Measurements from ENCODE around the gene MFSD1.
"Not testable (repeated sequence)": the region's sequence is repeated elsewhere in the genome, so short reads cannot be mapped to it uniquely, and the experiment has no call there.

The MFSD1 gene

DNA sequence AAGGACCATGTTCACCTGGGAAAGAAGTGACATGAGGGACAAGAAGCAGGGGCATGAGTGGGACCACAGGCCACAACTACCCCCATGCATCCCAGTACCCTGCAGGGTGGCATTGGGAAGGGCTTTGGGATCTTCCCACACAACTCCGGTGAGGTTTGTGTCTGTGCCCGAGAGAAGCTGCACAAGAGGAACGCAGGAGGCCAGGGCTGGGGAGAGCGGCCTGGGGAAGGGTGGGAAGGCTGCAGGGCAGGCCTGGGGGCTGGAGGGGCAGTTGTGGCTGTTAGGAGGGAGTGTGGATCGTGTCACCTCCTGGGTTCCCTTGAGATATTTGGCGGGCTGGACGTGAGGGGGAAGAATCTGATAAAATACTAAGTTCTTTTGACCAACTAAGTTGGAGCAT, 25.3 kb upstream of the MFSD1 start:
- no peak for DNase-seq (ENCODE audit: low read depth)

DNA sequence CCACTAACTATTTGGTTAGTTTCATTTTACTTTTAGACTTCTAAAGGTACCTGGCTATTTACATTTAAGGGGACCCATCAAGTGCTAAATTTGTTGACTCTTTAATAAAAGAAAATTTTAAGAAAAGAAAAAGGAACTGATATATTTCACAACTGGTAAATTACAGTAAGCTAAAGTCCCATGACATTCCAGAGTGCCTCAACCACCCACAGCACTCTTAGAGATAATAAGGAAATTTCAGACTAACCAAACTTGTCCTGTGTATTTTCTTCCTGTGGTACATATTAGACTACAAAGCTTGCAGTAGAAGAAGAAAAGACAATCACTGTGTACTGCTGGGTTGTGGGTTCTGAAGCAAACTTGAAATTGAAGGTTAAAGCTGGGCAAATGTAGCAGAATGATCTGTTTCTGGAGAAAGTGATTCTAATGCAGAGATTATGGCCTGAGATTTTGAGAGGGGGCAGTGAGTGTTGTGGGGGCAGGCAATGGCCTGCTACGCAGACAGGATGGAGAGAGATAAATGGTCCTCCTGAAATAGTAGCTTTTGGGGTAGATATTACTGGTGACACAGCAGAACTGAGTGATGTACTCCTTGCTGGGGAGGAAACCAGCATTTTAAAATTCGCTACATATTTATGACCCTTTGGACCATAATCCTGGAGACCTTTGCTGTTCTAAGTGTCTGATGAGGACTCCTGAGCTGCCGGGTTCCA, 24.5 kb upstream of the MFSD1 start:
- no peak for DNase-seq (ENCODE audit: low read depth)

DNA sequence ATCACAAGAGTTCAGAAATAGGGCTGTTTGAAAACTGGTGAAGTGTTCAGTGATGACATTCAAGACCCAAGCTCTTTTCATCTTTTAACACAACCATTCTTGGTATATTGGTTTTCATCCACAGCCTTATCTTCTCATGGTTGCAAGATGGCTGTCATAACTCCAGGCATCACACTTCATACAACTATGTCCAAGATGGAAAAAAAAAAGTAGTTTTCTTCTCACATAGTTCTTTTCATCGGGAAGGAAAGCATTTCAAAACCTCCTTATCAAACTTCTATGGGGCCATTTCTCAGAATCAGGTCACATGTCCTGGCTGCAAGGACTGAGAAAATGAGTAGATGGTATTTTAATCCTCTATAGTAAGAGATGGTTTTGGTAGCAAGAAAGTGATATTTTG, 21.1 kb upstream of the MFSD1 start:
- no peak for DNase-seq (ENCODE audit: low read depth)

DNA sequence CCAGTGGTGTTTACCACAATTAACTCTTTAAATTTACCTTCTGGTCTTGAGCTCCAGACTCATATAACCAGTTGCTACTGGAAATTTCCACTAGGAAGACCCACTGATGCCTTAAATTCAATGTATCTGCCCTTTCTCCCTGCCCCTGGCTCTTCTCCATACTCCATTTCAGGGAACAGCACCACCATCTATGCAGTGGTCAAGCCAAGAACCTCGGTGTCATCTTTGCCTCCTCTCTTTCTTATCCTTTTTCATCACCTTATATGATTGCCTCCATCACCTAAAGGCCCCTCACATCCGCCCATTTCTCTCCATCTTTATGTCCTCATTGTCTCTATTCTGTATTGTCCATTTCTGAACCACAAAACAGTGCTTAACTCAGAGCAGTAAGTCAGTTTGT, 20.7 kb upstream of the MFSD1 start:
- DNase-seq (ENCODE audit: low read depth) = no peak

DNA sequence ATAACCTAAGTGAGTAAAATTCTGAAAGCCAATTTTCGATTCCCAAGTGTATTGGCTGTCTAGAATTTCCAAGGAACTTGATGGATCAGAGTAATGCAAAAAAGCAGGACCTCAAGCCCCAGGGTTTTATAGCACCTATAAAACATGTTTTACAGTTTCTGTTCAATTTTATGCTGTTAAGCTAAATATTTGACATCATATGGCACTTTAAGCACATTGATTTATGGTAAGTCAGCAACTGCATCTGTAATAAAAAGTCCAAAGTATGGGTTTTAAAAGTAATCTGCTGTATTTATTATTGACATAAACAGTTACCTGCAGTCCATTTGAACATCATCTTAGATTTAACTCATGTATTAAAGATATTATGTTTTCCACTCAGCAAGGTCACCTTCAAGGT, 20.0 kb upstream of the MFSD1 start:
- DNase-seq (ENCODE audit: low read depth) = no peak

DNA sequence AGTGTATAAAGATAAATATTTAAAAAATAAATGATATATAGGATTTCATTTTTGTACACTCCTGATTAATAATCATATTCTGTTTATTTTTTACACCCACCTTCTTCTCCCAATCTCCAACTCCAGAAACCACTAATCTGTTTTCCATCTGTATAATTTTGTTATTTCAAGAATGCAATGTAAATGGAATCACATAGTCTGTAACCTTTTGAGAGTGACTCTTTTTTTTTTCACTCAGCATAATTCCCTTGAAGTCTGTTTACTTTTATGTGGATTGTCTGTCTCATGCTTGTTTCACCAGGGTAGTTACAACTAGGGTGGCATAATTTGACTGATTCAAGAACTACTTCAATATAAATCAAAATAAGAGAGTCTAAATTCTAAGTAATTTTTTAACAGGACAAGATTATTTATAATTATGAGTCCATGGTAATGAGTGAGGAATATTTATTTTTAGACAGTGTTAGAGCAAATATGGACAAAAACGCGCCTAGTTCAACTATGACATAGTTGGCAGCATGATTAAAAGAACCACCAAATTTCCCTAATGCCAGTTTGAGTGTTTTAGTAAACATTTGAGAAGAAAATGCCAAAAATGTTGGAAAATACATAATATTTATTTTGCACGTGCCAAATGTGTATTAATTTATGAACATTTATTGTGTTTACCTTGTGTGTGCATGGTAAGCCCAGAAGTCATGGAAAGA, 19.4 kb upstream of the MFSD1 start:
- no peak for DNase-seq (ENCODE audit: low read depth)

DNA sequence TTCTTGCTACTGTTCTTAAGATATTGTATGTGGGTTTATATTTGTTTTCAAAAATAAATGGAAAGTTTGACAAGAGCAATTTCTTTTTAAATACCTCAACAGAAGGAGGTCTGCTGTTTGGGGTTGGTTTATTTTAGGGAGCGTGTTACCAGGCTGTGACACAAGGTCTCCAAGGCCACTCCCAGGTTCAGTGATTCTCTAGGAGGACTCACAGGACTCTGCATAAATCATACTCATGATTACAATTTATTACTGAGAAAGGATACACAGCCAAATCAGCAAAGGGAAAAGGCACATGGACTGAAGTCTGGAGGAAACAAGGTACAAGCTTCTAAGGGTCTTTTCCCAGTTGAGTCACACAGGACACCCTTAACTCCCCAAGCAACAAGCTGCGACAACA, 18.8 kb upstream of the MFSD1 start:
- DNase-seq (ENCODE audit: low read depth) = no peak

DNA sequence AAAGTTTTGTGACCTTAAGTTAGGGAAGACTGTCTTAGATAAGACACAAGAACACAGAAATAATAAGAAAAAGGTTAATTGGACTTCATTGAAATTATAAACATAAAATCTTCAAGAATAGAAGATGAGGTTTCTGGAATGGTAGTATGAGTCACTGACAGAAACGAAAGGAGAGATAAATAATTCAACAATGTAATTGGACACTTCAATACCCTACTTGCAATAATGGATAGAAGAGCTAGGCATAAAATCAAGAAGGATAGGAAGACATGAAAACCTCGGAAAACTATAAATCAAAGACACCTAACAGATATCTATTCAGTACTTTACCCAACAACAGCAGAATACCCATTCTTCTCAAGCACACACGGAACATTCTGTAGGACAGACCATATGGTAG, 15.9 kb upstream of the MFSD1 start:
- no peak for DNase-seq (ENCODE audit: low read depth)

DNA sequence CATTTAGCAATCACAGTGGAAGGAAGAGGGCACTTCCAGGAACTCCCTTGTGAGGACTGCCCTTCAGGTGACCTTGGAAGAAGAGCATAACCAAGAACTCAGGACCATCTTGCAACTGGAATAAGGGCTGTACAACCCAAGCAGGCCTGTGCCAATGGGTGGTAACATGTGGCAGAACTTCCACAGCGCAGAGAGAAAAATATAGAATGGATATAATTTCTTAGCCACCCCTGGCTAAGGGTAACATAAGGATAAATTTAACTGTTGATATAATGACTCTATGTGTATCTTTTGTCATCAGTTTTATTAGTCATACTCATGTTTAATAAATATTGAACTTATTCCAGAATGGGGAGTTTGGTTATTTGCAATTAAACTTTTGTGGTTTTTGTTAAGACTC, 13.4 kb upstream of the MFSD1 start:
- no peak for DNase-seq (ENCODE audit: low read depth)

DNA sequence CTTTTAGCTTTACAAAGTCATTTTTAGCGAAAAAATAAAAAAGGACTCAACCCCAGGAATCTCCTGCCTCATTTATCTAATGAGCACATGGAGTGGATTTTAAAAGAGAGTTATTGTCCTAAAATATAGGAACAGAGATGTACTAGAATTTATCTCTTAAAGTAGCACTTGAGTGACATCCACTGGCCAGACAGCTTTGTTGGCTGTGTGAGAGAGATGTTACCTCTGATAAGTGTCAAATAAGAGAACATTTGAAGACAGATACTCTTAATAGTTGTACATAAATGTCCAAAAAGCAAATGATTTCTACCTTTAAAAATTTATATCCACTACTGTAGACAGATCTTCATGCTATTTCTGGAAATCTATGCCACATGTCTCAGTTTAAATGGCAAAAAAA, 12.3 kb upstream of the MFSD1 start:
- DNase-seq (ENCODE audit: low read depth) = no peak

DNA sequence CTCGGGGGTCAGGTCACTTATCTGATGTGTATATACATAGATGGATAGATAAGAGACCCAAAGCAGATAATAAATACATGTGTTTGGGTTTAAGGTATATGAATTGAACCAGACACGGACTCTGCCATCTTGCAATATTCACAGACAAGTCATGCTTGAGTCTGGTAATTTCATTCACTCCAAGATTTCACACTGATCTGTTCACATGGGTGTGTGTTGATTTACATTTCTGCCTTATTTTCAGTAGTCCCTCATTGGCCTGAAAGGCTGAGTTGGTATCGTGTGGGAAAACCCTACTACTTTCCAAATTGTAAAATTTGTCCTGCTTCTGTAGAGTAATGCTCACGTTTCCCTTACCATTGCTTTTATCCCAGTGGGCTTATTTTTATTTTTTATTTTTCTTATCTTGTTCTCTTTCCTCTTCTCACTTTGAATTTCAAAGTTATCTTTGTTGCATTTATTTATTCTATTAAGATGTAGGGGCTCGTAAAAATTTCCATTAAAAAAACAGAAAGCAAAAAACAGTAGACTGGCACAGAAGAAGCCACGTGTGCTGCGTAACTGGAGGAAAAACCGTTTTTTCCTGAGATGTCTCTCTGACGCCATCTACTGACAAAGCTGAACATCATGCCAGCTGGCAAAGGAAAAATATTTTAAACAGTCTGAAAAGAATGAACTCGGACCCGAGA, 10.8 kb upstream of the MFSD1 start:
- no peak for DNase-seq (ENCODE audit: low read depth)

DNA sequence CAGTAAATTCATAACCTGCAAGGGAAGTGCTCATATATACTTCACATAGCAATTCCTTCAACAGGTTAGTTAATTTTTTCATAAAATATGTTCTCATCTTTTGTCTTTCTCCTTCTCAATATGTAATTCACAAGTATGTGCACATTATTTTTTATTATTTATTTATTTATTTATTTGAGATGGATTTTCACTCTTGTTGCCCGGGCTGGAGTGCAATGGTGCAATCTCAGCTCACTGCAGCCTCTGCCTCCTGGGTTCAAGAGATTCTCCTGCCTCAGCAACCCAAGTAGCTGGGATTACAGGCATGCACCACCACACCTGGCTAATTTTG, 10.3 kb upstream of the MFSD1 start:
- DNase-seq (ENCODE audit: low read depth) = not testable (repeated sequence)

DNA sequence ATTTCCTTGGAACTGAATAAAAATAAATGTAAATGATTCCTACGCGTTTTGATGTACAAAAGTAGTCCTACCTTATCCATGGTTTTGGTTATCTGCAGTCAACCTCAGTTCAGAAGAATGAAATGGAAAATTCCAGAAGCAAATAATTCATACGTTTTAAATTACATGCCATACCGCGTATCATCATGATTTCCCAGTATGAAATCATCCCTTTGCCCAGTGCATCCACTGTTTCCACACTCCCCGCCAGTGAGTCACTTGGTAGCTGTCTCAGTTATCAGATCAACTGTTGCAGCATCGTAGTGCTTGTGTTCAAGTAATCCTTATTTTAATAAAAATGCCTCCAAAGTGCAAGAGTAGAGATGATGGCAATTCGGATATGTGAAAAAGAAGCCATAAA, 9.1 kb upstream of the MFSD1 start:
- no peak for DNase-seq (ENCODE audit: low read depth)

DNA sequence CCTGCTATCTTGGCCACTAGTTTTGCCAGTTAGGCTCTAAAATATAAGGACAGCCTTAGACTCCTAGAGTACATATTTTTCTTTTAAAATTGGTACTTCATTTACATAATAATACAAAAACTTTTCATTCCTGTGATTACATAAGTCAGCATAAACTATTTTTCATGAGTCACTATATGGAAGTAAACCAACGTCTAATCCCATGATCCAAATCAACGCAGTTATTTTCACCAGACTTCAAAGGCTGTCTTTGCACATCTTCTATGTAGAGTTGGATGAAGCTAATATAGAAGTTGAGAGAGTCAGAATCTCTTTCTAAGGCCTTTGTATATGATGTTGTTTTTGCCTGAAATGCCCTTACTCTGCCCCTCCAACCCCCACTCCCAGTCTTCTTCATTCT, 7.6 kb upstream of the MFSD1 start:
- no peak for DNase-seq (ENCODE audit: low read depth)

DNA sequence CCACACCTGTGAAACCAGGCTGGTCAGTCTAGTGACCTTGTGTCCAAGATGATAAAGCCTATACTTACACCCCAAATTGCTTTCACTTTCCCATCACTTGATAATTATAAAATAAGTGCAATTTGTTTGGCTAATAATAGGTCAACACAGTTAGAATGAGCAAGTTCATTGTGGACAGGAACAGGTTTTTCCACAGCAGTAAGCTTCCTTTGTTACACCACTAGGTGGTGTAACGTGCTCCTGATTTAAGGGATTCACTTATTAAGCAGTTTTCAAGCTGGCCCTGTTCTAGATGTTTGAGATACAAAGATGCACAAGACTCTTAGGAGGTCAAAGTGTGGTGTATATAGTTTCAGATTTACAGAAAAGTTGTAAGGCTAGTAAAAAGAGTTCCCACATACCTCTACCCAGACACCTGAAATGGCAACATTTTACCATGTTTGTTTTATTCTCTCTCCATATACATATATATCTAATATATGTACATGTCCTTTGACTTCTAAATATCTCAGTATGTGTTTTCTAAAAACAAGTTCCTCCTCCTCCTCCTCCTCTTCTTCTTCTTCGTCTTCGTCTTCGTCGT, 6.8 kb upstream of the MFSD1 start:
- no peak for DNase-seq (ENCODE audit: low read depth)

DNA sequence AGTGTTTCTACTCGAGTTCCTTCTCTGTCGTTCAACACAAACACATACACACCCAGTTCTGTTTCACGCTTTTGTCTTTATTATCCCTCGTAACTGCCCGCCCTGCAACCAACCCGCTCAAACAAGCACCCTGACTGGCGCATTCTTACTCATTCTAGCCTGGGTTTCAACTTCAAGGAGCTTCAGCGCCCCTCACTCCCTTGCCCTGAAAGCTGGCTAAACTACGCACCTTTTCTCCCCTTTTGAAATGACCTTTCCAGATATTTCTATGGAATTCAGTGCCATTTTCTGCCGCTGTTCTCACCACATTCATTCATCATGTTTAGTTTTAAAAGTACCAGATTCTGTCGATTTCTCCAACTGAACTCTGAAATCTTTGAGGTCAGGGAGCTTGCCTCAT, 653 bp upstream of the MFSD1 start:
- no peak for DNase-seq (ENCODE audit: low read depth)

DNA sequence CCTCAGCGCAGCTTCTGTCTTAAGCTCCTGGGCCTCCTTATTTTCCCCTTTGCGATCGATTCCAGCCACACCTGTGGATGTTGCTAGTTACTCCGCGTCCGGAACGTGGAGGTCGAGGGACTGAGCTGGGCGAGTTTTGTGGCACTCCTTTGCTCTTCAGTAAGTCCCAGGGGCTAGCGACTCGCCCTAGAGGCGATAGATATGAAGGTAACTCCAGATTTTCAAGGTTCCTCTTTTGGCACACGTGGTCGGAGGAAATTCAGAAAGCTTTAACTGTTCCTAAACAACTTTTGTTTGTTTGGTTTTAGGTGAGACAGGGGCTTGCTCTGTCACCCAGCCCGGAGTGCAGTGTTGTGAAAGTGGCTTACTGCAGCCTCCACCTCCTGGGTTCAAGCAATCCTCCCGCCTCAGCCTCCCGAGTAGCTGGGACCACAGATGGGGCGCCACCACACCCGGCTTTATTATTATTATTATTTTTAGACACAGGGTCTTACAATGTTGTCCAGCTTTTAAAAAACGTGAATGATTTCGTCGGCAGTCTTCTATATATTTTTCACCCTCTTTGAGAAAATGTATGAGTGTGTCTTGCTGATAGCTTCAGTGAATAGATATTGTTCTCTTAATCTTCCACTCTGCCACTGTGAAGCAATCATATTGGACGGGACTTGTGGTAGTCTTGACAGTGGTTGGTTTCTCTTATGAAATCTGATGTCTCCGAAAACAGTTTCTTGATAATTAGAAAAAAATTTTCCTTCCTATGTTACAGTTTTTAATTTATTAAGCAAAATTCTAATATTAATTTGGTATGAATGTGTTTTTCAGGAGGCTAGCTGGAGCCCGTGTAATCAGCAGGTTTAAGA, 785 bp downstream of the MFSD1 start:
- DNase-seq (ENCODE audit: low read depth) = no peak

DNA sequence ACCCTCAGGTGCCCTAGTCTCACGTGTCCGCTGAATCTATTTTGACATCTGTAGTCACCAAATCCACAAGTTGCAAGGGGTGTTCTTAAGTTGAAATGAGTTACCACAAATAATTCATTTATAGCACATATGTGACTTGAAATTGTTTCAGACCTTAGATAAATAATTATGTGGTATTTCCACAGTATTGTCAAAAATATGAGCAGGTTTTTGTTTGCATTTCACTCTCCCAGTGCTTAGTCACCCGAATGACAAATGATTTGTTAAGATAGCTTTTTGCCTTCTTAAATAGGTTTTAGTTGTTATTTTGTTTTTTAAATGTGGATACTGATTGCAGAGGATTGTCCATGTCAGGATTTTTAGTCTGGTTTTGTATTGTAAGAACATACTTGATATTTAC, 2.6 kb downstream of the MFSD1 start:
- no peak for DNase-seq (ENCODE audit: low read depth)

DNA sequence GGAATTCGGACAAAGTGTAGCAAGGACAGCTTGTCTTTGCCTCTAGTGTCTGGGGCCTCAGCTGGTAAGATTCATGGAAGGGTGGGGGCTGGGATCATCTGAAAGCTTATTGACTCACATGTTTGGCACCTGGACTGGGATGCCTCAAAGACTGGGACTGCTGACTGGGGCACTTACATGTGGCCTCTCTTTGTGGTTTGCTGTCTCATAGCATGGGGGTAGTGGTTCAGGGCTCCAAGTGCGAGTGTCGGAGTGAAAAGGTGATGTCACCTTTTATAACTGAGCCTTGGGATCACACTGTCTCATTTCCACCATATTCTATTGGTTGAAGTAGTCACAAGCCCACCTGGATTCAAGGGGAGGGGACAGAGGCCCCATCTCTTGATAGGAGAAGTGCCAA, 6.8 kb downstream of the MFSD1 start:
- DNase-seq (ENCODE audit: low read depth) = no peak

DNA sequence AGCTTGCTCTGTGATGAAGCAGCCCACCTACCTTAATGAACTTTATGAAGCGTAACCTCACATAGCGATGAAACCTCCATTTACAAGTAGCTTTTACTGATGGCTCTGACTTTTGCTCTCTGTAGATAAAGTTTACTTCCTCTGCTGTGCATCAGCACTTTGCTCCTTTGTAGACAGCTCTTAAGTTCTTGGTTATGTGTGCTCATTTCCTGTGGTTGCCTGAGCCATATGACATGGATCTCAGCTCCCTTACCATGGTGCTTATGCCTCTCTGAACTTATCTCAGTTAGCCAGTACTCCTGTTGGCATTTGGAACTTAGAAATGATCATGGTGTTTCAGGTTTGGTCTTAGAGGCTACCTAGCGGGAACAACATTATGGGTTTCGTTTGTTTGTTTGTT, 7.8 kb downstream of the MFSD1 start:
- no peak for DNase-seq (ENCODE audit: low read depth)

DNA sequence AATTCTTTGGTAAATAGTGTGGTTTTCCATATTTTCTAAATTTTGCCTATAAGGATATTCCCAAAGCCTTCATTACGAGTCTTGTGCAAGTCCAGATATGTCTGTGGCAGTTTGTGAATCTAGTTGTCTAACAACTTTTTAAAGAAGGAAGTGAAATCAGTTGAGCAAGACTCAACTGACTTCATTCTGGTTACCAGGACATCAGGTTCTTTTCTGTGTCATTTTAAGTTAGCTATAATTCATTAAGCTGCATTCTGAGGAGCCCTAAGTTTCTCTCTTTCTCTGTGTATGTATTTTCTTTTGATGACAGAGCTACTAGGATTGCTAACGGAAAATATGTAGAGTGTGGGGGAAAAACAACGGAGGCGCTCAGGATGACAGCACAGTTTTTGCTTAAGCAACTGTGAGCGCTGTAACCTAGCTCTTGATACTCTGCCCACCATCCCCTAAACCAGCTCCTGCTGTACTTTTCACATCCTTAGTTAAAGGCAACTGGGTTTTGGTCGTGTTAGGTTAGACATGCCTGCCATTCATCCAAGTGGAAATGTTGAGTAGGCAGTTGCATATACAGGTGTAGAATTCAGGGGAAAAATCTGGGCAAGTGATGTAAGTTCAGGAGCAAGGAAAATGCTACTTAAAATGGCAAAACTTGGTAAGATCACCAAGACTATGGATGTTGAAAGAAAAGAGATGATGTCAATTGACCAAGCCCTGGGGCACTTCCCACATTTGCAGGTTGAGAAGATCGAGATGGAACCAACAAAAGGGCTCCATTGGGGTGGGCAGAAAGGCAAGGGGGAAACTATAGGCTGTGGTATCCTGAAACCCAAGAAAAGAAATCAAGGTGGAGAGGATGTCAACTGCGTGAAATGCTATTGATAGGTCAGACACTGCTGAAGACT, 9.2 kb downstream of the MFSD1 start:
- no peak for DNase-seq (ENCODE audit: low read depth)

All from stimulated activated CD8-positive, alpha-beta memory T cell treated with anti-CD3 and anti-CD28 coated beads, Interleukin-12 subunit alpha, Interleukin-12 subunit beta, amount 100 ng/mL, for 4 hours (primary cell).